22Rv1 (cell line): ENCODE data around the gene BANF1.

Source experiments
- ZFX ChIP-seq: fragments of 450-650 bp; IDR thresholded peaks from 2 replicates; pipeline ENCODE4 v1.6.1; 2017; ENCODE audit warnings: antibody characterized with exemption, borderline replicate concordance
- TF ChIP-seq, protein P1 (sequence below): fragments of 450-650 bp; IDR thresholded peaks from 2 replicates; pipeline ENCODE4 v1.5.1; 2017; ENCODE audit warnings: mild to moderate bottlenecking

DNA sequence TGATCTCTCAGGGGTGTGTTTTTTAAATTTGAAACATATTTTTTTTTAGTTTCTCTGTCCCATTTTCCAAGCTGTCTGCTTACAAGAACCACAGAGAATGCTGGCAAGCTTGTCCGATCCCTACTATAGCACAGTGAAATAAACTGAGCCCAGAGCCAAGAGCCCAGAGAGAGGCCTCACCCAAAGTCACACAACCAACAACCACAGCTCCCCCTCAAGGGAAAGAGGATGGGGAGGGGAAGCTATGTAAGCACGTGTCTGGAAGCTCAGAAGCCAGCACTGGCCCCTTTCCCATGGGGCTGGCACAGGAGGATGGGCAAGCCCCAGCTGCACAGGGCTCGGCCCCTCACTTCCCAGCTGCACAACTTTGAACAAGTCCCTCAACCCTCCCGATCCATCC is 44.0 kb upstream of the BANF1 start:
- TF ChIP-seq, protein P1, sequence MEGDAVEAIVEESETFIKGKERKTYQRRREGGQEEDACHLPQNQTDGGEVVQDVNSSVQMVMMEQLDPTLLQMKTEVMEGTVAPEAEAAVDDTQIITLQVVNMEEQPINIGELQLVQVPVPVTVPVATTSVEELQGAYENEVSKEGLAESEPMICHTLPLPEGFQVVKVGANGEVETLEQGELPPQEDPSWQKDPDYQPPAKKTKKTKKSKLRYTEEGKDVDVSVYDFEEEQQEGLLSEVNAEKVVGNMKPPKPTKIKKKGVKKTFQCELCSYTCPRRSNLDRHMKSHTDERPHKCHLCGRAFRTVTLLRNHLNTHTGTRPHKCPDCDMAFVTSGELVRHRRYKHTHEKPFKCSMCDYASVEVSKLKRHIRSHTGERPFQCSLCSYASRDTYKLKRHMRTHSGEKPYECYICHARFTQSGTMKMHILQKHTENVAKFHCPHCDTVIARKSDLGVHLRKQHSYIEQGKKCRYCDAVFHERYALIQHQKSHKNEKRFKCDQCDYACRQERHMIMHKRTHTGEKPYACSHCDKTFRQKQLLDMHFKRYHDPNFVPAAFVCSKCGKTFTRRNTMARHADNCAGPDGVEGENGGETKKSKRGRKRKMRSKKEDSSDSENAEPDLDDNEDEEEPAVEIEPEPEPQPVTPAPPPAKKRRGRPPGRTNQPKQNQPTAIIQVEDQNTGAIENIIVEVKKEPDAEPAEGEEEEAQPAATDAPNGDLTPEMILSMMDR = no peak
- TF ChIP-seq ZFX = no peak
